Measurements from ENCODE around the gene GAB1.
A peak's percentile ranks its signal among the peaks of the same experiment; 100 is the strongest.

GAB1 gene

DNA sequence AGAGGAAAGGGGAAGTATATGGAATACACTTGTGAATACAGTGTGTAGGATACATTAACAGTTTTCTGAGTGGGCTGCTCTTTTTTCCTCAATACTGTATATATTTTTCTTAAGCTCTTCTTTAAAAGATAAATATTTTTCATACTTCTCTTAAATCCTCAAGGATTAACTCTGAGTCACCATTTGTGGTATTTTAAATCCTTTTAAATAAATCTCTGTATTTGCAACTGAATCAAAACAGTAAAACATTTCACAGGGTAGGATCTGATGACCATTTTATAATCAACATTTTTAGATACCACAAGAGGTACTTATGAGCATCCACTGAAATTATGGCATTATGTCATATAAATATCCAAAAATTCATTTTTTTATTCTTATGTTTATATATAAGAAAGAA is 87.6 kb downstream of the GAB1 start:
- no peak for DNase-seq

DNA sequence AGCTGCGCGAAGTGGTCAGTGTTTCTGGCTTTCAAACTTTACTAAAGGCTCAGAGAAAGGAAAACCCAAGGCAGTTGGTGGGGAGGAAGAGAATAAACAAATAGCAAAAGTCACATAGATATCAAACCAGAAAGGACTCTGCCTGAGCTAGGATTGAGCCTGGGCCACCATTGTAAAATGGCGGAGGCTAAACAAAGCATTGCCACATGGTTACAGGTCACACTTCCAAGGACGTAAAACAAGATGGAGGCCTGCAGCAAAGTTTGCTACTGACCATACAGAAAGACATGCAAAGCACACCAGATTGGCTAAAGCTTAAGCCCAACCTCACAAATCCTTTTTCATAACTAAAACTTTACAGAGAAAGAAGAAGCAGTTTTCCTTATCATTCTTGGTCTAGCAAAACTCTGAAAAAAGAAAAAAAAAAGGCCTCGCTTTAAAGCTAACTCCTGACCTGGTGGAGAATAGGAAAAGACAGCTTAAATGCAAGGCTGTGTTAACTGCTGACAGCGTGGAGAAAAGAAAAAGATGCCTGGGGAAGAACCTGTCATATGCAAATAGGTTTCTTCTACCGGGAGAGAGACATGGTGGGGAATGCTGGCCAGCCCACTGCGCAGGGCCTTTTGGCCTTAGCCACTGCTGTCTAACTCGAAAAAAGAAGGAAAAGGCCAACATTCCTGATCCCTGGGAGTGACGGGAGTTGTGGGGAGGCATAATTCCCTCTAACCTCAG is 95.0 kb downstream of the GAB1 start:
- no peak for DNase-seq

DNA sequence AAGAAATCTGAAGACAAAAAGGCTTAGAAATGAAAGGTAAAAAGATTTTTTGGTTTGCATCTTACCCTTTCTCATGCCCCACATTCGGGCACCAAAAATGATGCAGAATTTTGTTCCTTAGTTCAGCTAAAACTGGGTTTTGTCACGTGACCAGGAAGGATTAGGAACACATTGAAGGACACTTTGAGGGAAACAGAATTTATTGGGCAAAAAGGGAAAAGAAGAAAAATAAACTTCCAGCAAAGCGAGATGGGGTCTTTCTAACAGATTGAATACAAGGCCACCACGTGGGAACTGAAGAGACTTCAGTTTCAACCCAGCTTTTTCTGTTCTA is 95.5 kb downstream of the GAB1 start:
- no peak for DNase-seq

DNA sequence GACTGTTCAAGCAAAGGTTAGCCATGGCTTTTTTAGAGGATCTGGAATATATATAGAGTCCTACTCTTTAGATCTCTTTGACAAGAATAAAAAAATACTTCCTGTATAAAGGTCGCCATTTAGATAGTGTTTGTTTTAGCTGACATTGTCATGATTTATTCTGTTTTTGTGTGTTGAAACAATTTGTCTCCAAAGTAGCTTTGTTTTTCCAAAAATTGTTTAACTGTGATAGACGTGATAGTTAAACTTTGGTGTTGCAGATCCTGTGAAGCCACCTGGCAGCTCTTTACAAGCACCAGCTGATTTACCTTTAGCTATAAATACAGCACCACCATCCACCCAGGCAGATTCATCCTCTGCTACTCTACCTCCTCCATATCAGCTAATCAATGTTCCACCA is 96.6 kb downstream of the GAB1 start:
- no peak for DNase-seq

DNA sequence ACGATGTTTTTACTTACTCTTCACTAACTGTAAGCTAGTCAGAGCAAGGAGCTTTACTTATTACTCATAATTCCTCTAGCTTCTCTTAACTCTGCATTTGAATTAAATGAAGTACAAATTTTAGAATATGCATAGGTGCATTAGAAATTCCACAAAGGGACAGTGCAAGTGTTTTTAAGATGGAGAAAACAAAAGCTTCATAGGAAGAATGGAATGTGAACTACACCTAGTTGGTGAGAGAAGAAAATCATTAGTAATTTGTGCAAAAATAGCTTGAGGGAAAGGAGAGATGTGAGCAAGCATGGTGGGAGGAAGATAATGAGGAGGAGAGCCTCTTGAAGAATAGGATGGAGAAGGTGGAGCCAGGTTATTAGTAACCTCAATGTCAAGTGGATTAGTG is 99.3 kb downstream of the GAB1 start:
- DNase-seq, result peak; percentile 28

DNA sequence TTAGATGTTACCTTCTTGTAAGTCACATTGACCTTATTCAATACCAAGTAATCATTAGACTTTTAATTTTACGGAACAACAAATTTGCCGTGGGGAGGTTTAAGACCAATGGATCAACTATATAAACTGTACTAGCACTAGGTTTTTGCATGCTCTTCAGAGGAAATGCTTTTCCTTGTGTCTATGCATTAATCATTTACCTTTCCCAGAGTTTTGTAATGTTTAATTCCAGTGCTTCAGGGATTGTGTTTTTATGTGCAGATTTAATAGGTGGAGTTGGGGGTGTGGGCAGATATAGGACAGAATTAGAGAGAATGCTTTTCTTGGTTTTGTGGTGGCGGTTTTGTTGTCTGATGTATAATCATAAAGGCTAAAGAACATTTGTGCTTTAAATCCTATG is 100.8 kb downstream of the GAB1 start:
- no peak for DNase-seq

DNA sequence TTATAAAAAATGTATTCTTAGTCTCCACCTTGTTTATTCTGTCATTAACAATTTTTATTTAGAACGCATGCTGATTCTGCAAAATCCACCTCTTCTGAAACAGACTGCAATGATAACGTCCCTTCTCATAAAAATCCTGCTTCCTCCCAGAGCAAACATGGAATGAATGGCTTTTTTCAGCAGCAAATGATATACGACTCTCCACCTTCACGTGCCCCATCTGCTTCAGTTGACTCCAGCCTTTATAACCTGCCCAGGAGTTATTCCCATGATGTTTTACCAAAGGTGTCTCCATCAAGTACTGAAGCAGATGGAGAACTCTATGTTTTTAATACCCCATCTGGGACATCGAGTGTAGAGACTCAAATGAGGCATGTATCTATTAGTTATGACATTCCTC is 101.3 kb downstream of the GAB1 start:
- no peak for DNase-seq

DNA sequence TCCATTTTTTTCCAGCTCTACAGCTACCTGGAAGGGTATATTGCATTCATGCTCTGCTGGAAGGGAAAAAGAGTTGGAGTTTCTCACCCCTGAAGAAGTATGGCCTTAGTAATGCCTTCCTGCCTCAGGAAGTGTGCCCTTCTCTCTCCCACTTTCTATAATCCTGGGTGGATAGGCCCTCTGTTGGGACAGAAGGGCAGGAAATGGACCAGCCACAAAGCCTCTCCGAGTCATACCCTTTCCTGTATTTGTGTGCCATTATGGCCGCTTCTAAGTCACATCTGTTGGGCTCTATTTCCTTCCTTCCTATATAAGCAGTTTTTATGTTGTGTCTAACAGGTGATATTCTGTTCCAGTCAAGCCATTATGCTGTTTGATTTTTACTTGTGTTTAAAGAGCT is 102.0 kb downstream of the GAB1 start:
- DNase-seq, result no peak

DNA sequence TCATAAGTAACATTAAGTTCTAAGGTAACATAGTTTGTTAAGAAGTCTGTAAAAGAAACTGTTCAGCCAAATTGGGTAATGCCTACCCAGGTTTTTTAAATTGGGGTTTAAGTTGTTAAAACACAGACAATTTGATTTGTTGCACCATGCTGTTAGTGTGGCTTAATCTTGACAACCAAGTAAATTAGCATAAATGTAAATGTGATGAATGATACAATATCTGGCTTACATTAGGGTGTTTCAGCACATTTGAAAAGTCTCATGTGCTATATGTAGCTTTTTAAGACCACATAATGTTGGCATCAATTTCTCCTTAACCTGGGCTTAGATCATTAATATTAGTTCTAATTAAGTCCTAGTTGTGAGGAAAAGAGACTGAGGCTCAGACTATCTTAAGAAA is 104.4 kb downstream of the GAB1 start:
- no peak for DNase-seq

DNA sequence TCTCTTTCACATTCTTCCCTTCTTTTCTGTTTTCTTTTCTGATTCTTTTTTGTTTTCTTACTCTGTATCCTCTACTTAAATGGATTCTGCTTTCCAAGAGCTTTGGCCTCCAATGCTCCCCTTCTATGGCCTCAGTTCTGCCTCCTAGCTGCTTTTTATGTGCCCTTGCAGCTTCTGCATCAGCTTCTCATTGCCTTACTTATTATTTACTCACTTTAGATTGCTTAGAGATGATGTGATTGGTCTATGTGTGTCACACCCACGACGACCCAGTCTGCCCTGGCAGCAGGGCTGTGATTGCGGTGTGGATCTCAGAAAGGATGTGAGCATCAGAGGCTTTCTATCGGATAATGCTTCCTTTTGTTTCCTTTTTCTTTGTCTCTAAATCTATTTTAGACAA is 105.0 kb downstream of the GAB1 start:
- DNase-seq, result no peak

DNA sequence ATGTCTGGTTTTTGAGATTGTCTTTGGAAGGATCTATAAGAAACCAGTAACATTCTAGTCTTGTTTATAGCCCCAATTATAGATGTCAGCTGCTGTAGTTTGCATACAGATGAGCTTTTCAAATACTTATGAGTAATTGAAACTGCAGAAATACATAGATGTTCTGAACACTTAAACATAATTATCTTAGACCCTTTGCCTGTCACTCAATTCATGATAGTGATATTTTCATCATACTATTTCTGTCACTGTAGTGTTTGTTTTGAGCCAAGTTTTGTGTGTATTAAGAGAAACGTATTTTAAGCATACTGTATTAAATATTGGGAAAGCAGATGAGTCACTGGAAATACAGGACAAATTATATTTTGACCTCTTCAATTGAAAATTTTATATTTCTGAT is 107.1 kb downstream of the GAB1 start:
- no peak for DNase-seq

DNA sequence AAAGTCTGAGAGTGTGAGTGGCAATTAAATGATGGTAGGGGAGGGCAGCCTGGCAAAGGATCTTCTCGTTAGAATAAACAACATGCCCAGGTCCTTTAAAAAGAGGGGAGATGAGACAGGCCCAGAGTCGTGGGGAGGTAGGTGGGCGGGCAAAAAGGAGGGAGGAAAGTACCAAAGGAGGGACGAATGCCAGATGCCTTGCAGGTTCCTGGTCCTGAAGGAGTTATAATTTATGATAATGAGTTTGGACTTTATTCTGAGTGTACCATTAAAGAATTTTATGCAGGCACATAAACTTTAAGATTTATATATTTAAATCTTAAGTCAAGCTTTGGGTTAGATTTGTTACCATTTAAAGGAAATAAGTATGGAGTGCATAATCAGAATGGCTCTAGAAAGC is 114.5 kb downstream of the GAB1 start:
- DNase-seq, result no peak

DNA sequence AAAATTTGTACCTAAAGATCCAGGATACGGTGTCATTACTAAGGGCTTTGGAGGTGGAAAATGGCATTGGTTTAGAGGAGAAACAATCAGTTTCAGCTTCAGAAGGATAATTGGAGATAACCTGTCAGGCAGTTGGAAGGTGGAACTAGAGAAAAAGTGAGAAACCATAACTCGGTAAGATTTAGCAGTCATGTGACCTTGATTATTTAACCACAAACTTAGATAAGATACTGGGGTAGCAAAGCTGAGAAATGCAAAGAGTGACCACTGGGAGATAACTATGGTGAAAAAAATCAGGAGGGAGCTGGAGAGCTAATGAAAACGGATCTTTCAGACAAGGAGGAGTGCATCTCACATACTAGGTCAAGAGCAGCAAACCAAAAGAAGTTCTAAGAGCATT is 118.5 kb downstream of the GAB1 start:
- no peak for DNase-seq

DNA sequence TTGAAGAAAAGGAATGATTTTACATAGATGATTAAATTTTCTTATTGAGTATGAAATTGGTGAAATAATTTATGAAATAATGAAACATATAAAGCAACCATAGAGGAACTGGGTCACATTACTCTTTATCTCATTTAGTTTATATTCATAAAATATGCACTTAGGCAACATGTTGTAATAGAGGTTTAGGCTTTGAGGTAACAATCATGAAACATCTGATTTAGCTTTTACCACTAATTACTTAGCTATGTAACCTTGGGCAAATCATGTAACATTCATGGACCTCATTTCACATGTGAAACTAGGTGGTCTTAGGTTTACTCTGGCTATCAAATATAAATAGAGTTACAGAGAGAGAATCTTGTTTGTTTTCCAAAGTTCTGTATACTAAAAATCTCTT is 122.3 kb downstream of the GAB1 start:
- DNase-seq, result no peak

DNA sequence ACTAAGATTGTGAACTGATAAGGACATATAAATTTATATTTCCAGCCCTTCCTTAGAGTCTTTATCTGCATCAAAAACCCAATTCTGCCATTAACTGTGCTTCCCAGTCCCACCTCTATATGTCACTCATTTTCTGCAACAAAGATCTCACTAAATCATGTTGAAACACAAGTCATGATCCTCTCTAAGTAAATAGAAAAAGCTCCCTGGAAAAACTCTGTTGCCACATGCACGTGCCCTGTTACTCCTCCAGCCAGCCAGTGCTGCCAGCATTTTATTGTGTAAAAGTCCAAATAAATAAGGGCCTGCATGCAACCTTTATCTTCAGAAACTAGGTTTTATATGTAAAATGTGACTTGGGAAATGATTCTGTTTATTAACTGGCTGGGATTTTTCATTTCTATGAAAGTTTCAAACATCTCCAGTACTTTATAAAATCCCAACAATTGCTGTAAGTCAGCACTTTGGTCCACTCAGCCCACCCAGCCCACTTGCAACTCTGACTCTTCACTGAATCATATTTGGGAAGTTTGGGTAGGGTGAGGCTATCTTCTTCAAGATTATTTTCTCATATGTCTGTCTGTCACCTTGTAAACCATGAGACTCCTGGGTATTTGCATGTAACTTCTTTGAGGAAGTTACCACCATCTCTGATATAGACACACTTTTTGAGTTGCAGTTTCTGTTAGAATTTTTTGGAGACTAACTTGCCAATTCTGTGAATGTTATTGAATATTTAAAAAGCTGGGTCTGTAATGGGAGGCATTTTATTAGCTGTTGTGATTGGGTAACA is 136.9 kb downstream of the GAB1 start:
- DNase-seq, result no peak

DNA sequence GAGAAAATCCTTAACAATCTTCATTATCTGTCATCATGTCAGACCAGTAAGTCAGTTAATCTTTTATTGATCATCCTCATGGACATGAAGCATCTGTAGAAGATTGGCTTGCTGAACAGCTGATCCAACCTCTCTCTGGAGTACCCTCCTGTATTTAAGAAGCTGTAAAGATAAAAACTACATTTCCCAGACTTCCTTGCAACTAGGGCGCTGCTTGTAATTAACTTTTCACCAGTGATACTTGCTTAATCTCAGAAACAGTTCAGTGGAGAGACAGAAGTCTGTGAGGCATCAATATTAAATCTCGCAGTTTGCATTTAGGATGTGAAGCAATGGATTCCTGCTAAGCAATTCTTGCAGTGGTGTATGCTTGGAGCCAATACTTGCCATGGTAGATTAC is 140.8 kb downstream of the GAB1 start:
- DNase-seq, result no peak

DNA sequence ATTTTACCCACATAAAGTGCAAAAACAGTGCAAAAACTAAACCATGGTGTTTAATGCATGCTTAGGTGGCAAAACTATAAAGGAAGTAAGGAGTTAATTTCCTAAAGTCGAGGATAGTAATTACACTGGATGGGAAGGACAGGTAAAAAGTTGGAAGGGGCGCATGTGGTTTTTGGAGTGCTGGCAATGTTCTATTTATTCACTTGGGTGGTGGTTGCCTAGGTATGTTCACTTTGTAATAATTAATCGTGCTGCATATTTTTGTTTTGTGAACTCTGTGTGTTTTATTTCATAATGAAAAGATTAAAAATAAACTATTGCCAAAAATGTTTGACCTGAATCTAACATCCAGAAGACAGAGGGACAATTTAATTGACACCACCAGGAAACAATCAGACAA is 144.7 kb downstream of the GAB1 start:
- DNase-seq, result no peak

DNA sequence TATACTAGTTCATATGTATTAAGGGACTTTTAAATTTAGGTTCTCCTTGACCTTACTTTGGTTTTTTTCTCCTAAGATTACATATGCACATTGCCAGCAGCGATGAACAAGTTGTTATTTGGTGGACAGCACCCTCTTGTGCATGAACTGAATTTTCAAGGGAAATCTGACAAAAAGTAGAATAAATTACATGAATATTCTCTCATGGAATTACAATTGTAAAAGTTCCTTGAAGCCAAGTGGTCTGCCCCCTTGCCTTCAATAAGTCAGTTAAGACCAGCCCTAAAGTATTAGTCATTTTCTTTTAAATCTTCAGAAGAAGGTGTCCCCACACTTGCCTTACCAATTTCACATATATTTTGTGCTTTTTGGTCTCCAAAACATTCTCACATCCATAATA is 146.2 kb downstream of the GAB1 start:
- DNase-seq, result peak; percentile 22

DNA sequence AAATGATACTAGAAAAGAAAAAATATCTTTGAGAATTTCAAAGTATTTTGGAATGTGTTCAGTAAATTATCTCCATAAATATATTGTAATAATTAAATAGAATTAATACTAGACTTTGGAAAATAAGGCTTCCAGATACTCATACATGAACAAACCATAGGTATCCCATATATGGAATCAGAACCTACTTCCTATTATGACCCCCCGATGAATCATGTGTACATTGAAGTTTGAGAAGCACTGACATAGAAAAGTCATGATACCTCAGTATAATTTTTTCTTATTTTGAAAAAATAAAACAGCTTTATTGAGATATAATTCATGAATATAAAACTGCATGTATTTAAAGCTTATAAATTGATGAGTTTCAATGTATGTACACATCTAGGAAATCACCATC is 149.6 kb downstream of the GAB1 start:
- DNase-seq, result no peak

DNA sequence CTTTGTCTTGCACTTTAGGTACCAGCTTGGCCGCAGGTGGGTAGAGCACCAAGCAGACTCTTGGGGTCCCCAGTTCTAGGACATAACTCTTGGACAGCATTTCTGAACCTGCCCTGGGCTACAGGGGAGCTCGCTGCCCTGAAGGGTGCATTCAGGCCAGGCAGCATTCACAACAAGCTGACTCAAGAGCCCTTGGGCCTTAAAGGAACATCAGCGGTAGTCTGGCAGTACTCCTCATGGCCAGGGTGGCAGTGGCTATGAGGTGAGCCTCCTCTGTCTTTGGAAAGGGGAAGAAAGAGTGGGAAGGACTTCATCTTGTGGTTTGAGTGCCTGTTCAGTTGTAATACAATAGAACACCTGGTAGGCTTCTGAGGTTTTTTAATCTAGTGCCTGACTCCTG is 152.0 kb downstream of the GAB1 start:
- DNase-seq, result no peak

DNA sequence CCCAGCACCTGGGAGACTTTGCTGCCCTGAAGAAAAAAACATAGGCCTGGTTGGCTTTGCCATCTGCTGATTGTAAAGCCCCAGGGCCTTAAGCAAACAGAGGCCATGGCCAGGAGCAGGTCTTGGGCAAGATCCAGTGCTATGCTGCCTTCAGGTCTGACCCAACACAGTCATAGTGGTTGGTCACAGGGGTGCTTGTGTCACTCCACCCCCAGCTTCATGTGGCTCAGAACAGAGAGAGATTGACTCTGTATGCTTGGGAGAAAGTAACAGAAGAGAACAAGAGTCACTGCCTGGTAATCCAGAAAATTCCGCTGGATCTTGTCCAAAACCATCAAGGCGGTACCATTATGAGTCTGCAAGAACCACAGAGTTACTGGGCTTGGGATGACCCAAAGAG is 152.4 kb downstream of the GAB1 start:
- no peak for DNase-seq

DNA sequence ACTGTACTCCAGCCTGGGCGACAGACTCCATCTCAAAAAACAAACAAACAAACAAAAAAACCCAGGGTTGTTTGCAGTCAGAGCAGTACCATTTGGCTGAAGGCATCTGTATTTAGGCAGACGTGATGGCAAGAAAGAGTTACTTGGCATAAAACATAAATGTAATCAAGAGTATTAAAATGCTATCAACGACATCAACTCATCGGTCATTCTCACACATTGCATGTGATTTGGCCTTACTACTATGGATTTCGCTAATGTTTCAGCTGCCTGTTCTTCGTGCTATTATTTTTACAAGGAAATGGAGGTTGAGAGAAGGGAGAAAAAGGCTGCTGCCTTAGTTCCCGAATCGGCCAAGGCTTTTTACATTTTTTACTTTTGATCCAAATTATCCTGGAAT is 161.3 kb downstream of the GAB1 start:
- no peak for DNase-seq

DNA sequence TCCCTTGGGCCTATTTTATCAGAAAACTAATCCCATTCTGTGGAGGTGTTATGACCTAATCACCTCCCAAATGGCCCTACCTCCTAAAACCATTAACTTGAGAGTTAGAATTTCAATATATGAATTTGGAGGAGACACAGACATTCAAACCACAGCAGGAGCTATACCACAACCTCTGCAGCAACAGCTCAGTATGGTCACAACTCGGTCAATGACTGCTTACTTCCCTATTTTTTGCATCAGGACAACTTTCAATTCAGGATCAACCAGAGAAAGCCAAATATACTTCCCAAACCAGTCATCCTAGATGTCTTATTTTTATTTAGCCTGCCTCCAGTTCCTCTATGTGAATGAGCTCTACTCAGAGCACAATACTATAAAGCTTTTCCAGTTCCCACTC is 165.6 kb downstream of the GAB1 start:
- DNase-seq, result no peak

DNA sequence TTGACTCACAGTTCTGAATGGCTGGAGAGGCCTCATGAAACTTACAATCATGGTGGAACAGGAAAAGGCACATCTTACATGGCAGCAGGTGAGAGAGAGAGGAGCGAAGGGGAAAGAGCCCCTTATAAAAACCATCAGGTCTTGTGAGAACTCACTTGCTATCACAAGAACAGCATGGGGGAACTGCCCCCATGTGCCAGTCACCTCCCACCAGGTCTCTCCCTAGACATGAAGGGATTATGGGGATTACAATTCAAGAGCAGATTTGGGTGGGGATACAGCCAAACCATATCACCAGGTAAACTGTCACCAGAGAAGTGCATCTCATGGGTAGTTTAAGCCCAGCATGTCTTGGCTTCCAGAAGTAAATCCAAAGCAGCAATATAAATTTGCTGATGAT is 169.4 kb downstream of the GAB1 start:
- no peak for DNase-seq

DNA sequence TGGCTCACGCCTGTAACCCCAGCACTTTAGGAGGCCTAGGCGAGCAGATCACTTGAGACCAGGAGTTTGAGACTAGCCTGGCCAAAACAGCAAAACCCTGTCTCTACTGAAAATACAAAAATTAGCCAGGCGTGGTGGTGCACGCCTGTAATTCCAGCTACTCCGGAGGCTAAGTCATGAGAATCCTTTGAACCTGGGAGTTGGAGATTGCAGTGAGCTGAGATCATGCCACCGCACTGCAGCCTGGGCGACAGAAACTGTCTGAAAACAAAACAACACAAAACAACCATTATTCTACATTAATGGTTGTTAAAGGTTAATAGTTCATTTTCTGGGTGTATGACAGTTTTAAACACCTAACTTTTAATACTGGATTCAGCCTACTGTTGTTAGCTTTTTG is 175.2 kb downstream of the GAB1 start:
- no peak for DNase-seq
